GM18520 (cell line): ENCODE data around the gene COL5A1.

Source experiments
- ATAC-seq: cut with Tn5 transposase; IDR thresholded peaks from one replicate; pipeline ENCODE4 v1.9.1; 2021; ENCODE audit not compliant: unreplicated experiment

COL5A1 gene

GRCh38 chr9:134724202-134724911, 82.8 kb downstream of the COL5A1 start:
- no peak for ATAC-seq

GRCh38 chr9:134724912-134725604, 83.5 kb downstream of the COL5A1 start:
- no peak for ATAC-seq

GRCh38 chr9:134725605-134725940, 84.0 kb downstream of the COL5A1 start:
- ATAC-seq, result no peak

GRCh38 chr9:134726026-134726721, 84.6 kb downstream of the COL5A1 start:
- no peak for ATAC-seq

GRCh38 chr9:134726722-134727034, 85.1 kb downstream of the COL5A1 start:
- ATAC-seq, result no peak

GRCh38 chr9:134728021-134728795, 86.6 kb downstream of the COL5A1 start:
- no peak for ATAC-seq

GRCh38 chr9:134728801-134729495, 87.3 kb downstream of the COL5A1 start:
- ATAC-seq, result no peak

- ATAC-seq, result no peak
Measured at GRCh38 chr9:134730011-134730760, 88.6 kb downstream of the COL5A1 start.

GRCh38 chr9:134730761-134731496, 89.3 kb downstream of the COL5A1 start:
- no peak for ATAC-seq

GRCh38 chr9:134731497-134732391, 90.1 kb downstream of the COL5A1 start:
- no peak for ATAC-seq

- no peak for ATAC-seq
Measured at GRCh38 chr9:134732392-134733110, 90.9 kb downstream of the COL5A1 start.

GRCh38 chr9:134733480-134734232, 92.1 kb downstream of the COL5A1 start:
- no peak for ATAC-seq

- ATAC-seq, result no peak
Measured at GRCh38 chr9:134734270-134734669, 92.7 kb downstream of the COL5A1 start.

GRCh38 chr9:134735441-134736175, 94.0 kb downstream of the COL5A1 start:
- ATAC-seq, result no peak

- no peak for ATAC-seq
Measured at GRCh38 chr9:134736791-134737497, 95.3 kb downstream of the COL5A1 start.
